Activated CD8-positive, alpha-beta T cell treated with anti-CD3 and anti-CD28 coated beads for 36 hours (primary cell): ENCODE measurements around the gene FBXL19. TPM values are rescaled to one million over a fixed set of nuclear protein-coding genes. Genes with fewer than 3 reads are reported as not detected.

ENCODE experiments used
- ATAC-seq: fragments of 200-7000 bp; cut with Tn5 transposase; one replicate; pipeline ENCODE4 v1.10.0; 2021; ENCODE audit warnings: mild to moderate bottlenecking, moderate library complexity
- CTCF ChIA-PET: fragments of 350-600 bp; sonication (Branson Sonifier 250); formaldehyde crosslinking; loops from one replicate; lab custom pipeline; 2021; ENCODE audit warnings: antibody characterized with exemption; lab: Charles Lee
- POLR2A ChIA-PET: fragments of 350-600 bp; sonication (Branson Sonifier 250); formaldehyde crosslinking; loops from one replicate; lab custom pipeline; 2021; ENCODE audit warnings: antibody characterized with exemption; lab: Charles Lee
- DNase-seq: peaks from one replicate; pipeline ENCODE4 v3.0.0-alpha.2; 2020
- H3K27ac Mint-ChIP-seq: one replicate; pipeline ENCODE4 v1.8.0; 2021; ENCODE audit warnings: mild to moderate bottlenecking, mixed read lengths
- H3K27me3 Mint-ChIP-seq: one replicate; pipeline ENCODE4 v1.8.0; 2021; ENCODE audit warnings: mixed read lengths
- H3K36me3 Mint-ChIP-seq: one replicate; pipeline ENCODE4 v1.8.0; 2021; ENCODE audit warnings: low read depth, mixed read lengths
- H3K4me1 Mint-ChIP-seq: one replicate; pipeline ENCODE4 v1.8.0; 2021; ENCODE audit warnings: low read depth, mixed read lengths
- H3K4me3 Mint-ChIP-seq: one replicate; pipeline ENCODE4 v1.8.0; 2021; ENCODE audit warnings: mild to moderate bottlenecking, moderate library complexity, mixed read lengths
- H3K9me3 Mint-ChIP-seq: one replicate; pipeline ENCODE4 v1.8.0; 2021; ENCODE audit warnings: mixed read lengths
- CTCF ChIP-seq: fragments of 200-600 bp; IDR thresholded peaks from one replicate; pipeline ENCODE4 v1.8.0; 2022; ENCODE audit warnings: antibody characterized with exemption, mild to moderate bottlenecking
- intact Hi-C: fragments of 100-400 bp; cut with micrococcal nuclease; formaldehyde crosslinking; loops from one replicate; pipeline ENCODE4 v1.10.0; 2022
- total RNA-seq, 2 experiments: library from RNA; stranded (reverse); gene quantifications; one replicate each; pipeline ENCODE4 v1.2.3, GENCODE V29; 2021

The FBXL19 gene
- total RNA-seq, 2 experiments from 2014 or later, result 21.1 to 22.0 TPM

DNA sequence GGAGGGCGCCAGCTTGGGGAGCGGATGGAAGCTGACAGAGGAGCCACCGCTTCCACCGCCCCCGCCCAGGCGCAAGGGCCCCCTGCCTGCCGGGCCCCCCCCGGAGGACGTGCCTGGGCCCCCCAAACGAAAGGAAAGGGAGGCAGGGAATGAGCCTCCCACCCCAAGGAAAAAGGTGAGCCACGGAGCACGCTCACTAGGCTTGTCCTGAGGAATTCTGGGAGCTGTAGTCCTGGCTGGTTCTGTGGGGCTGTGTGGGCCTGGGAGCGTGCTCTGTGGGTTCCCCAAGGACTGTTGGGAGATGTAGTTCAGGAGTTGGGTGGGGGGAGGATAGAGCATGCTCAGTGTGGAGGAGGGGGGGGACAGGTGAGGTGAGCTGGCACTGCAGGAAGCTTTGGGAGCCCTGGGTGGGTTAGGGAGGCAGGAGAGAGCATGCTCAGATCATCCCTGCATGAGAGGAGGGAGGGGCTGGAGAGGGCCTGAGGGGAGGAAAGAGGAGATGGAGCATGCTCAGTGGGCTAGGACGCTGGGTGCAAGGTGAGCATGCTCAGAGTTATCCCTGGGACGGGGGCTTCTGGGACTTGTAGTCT lies 4.5 kb downstream of the FBXL19 start:
- H3K27me3 Mint-ChIP-seq, result no peaks in the 10 kb centered on the region
- POLR2A ChIA-PET, result interaction anchor here (1.0 kb wide), 1 partner anchor 14 kb away, joined by 3 read pairs; no protein-coding TSS in a partner anchor
- CTCF ChIA-PET, result interaction anchor here (1.5 to 2.5 kb wide), 3 partner anchors 14 to 214 kb away, joined by 4 to 8 read pairs (median 8); no protein-coding TSS in a partner anchor
- no peaks in the 10 kb centered on the region for H3K9me3 Mint-ChIP-seq
- H3K4me1 Mint-ChIP-seq, result peaks cover 9% of the 10 kb centered on the region
- H3K36me3 Mint-ChIP-seq, result peaks cover 6% of the 10 kb centered on the region
- intact Hi-C loops, result loop anchor here (10.0 kb wide), 1 partner anchor 233 kb away; the partner anchor contains the start of gene SRCAP
- H3K27ac Mint-ChIP-seq, result no peak overlapping the region
- DNase-seq (peak; percentile 55), ATAC-seq (peak; percentile 32)
- no peak overlapping the region for H3K4me3 Mint-ChIP-seq
- no peak for TF ChIP-seq CTCF

DNA sequence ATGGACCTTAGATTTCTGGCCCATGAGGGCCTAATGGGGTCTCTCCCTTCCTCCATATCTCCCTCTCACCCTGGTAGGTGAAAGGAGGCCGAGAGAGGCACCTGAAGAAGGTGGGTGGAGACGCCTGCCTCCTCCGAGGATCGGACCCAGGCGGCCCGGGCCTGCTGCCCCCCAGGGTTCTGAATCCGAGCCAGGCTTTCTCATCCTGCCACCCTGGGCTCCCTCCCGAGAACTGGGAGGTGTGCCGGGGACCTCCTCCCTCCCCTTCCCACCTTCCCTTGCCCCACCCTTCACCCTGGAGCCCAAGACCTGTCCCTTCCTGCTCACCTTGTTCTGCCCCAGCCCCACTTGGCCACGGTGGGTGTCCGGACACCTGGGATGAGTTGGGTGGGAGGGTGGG lies 5.0 kb downstream of the FBXL19 start:
- ChIA-PET POLR2A (interaction anchor here (0.7 to 1.0 kb wide), 2 partner anchors 14 to 21 kb away, joined by 3 read pairs; partner anchors contain the start of gene ORAI3), CTCF (interaction anchor here (2.3 kb wide), 1 partner anchor 14 kb away, joined by 8 read pairs; no protein-coding TSS in a partner anchor)
- intact Hi-C loops, result loop anchor here (10.0 kb wide), 1 partner anchor 234 kb away; the partner anchor contains the start of gene SRCAP
- no peak for DNase-seq
- Mint-ChIP-seq H3K4me3 (no peak overlapping the region), H3K27me3 (no peaks in the 10 kb centered on the region), H3K27ac (no peak overlapping the region), H3K9me3 (no peaks in the 10 kb centered on the region), H3K36me3 (peaks cover 6% of the 10 kb centered on the region), H3K4me1 (peaks cover 9% of the 10 kb centered on the region)
- no peak for TF ChIP-seq CTCF
- ATAC-seq, result no peak

DNA sequence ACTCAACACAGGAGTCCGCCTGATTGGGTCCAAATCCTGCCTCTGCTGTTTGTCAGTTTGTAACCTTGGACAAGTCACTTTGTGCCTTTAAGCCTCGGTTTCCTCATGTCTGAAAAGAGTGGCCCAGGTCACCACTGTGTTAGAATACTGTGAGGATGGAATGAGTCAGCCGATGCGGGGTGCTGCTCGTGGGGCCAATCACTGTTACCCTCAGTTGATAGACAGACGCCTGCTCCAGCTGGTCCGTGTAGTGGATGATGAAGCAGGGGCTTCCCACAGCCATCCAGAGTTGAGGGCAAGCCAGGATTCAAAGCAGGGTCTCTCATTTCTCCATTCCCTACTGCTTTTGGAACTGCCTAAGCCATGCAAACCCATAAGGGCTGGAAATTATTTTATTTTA lies 5.8 kb downstream of the FBXL19 start:
- ATAC-seq, result no peak
- POLR2A ChIA-PET, result no interaction called here

DNA sequence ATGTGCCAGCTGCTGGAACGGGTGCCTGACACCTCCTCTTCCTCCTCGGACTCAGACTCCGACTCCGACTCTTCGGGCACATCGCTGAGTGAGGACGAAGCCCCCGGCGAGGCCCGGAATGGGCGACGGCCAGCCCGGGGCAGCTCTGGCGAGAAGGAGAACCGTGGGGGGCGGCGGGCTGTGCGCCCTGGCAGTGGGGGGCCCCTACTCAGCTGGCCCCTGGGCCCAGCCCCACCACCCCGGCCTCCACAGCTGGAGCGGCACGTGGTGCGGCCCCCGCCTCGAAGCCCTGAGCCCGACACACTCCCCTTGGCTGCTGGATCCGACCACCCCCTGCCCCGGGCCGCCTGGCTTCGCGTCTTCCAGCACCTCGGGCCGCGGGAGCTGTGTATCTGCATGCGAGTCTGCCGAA lies 6.8 kb downstream of the FBXL19 start:
- intact Hi-C loops, result no loop called here
- H3K27ac Mint-ChIP-seq, result no peak overlapping the region
- ChIA-PET CTCF (no interaction called here), POLR2A (no interaction called here)
- TF ChIP-seq CTCF, result no peak
- DNase-seq (no peak), ATAC-seq (no peak)
- peaks cover 6% of the 10 kb centered on the region for H3K36me3 Mint-ChIP-seq
- H3K9me3 Mint-ChIP-seq, result no peaks in the 10 kb centered on the region
- H3K4me1 Mint-ChIP-seq, result peaks cover 10% of the 10 kb centered on the region
- no peak overlapping the region for H3K4me3 Mint-ChIP-seq
- H3K27me3 Mint-ChIP-seq, result no peaks in the 10 kb centered on the region

More for the DNA sequence above, 5.8 kb downstream of the FBXL19 start:
- Mint-ChIP-seq H3K36me3 (peaks cover 6% of the 10 kb centered on the region), H3K27me3 (no peaks in the 10 kb centered on the region), H3K4me3 (no peak overlapping the region), H3K4me1 (peaks cover 9% of the 10 kb centered on the region), H3K27ac (no peak overlapping the region), H3K9me3 (no peaks in the 10 kb centered on the region)
- intact Hi-C loops, result loop anchor here (10.0 kb wide), 1 partner anchor 234 kb away; the partner anchor contains the start of gene SRCAP
- CTCF ChIA-PET, result interaction anchor here (2.3 kb wide), 1 partner anchor 13 kb away, joined by 8 read pairs; no protein-coding TSS in a partner anchor
- no peak for TF ChIP-seq CTCF
- DNase-seq, result peak; percentile 41

GRCh38 chr16:30931068-30931650 lies 7.8 kb downstream of the FBXL19 start:
- H3K27me3 Mint-ChIP-seq, result no peaks in the 10 kb centered on the region
- POLR2A ChIA-PET, result no interaction called here
- no peaks in the 10 kb centered on the region for H3K9me3 Mint-ChIP-seq
- peaks cover 9% of the 10 kb centered on the region for H3K4me1 Mint-ChIP-seq
- H3K36me3 Mint-ChIP-seq, result peaks cover 8% of the 10 kb centered on the region
- H3K27ac Mint-ChIP-seq, result no peak overlapping the region
- CTCF ChIA-PET, result interaction anchor here (3.5 kb wide), 1 partner anchor 11 kb away, joined by 19 read pairs; no protein-coding TSS in a partner anchor
- no peak for TF ChIP-seq CTCF
- ATAC-seq (no peak), DNase-seq (no peak)
- H3K4me3 Mint-ChIP-seq, result no peak overlapping the region
- intact Hi-C loops, result no loop called here
